HepG2 (cell line): ENCODE data around the gene FRAS1. TPM values are rescaled to one million over a fixed set of nuclear protein-coding genes. Genes with fewer than 3 reads are reported as not detected.

Experiments
- AFF4 ChIP-seq: sonication (generic); formaldehyde crosslinking; IDR thresholded peaks from 2 replicates; pipeline ENCODE4 v1.4.0; 2020; ENCODE audit warnings: missing genetic modification reagents
- GPBP1L1 ChIP-seq: sonication (generic); formaldehyde crosslinking; IDR thresholded peaks from 2 replicates; pipeline ENCODE4 v1.5.0; 2020; ENCODE audit warnings: mild to moderate bottlenecking, missing genetic modification reagents
- HMGXB3 ChIP-seq: sonication (generic); formaldehyde crosslinking; IDR thresholded peaks from 2 replicates; pipeline ENCODE4 v1.4.0; 2020; ENCODE audit warnings: missing genetic modification reagents, borderline replicate concordance
- HOXA5 ChIP-seq: sonication (generic); formaldehyde crosslinking; IDR thresholded peaks from 2 replicates; pipeline ENCODE4 v1.4.0; 2020; ENCODE audit warnings: missing genetic modification reagents
- NCOA2 ChIP-seq: sonication (generic); formaldehyde crosslinking; IDR thresholded peaks from 2 replicates; pipeline ENCODE4 v1.8.0; 2022; ENCODE audit warnings: inconsistent platforms
- NFE2L2 ChIP-seq: fragments of 150-350 bp; IDR thresholded peaks from 2 replicates; pipeline ENCODE4 v1.6.1; 2014; ENCODE audit warnings: low read length
- NFKBIZ ChIP-seq: IDR thresholded peaks from 2 replicates; pipeline ENCODE4 v1.6.1; 2018; ENCODE audit warnings: missing genetic modification reagents, missing compliant biosample characterization
- POLR2G ChIP-seq: fragments of 200-400 bp; formaldehyde crosslinking; IDR thresholded peaks from 2 replicates; pipeline ENCODE4 v1.6.1; 2018; ENCODE audit warnings: mild to moderate bottlenecking, low read depth, low read length, moderate library complexity
- THYN1 ChIP-seq: sonication (generic); formaldehyde crosslinking; IDR thresholded peaks from 2 replicates; pipeline ENCODE4 v1.8.1; 2023; ENCODE audit warnings: low read depth, mild to moderate bottlenecking, moderate library complexity, missing genetic modification reagents, borderline replicate concordance
- ZBTB3 ChIP-seq: sonication (generic); formaldehyde crosslinking; IDR thresholded peaks from 2 replicates; pipeline ENCODE4 v1.4.0; 2020; ENCODE audit warnings: low read depth, mild to moderate bottlenecking, moderate library complexity, missing genetic modification reagents, borderline replicate concordance
- ZBTB8A ChIP-seq: sonication (generic); formaldehyde crosslinking; IDR thresholded peaks from 2 replicates; pipeline ENCODE4 v1.4.0; 2020; ENCODE audit warnings: mild to moderate bottlenecking, low read depth, missing genetic modification reagents, borderline replicate concordance
- ZFP82 ChIP-seq: sonication (generic); formaldehyde crosslinking; IDR thresholded peaks from 2 replicates; pipeline ENCODE4 v1.5.1; 2020; ENCODE audit warnings: mild to moderate bottlenecking, missing genetic modification reagents, borderline replicate concordance
- ZNF180 ChIP-seq: sonication (generic); formaldehyde crosslinking; IDR thresholded peaks from 2 replicates; pipeline ENCODE4 v1.4.0; 2020; ENCODE audit warnings: low read depth, missing genetic modification reagents, borderline replicate concordance
- ZNF232 ChIP-seq: sonication (generic); formaldehyde crosslinking; IDR thresholded peaks from 2 replicates; pipeline ENCODE4 v1.4.0; 2020; ENCODE audit warnings: missing genetic modification reagents, borderline replicate concordance
- ZNF34 ChIP-seq: sonication (generic); formaldehyde crosslinking; IDR thresholded peaks from 2 replicates; pipeline ENCODE4 v1.4.0; 2020; ENCODE audit warnings: mild to moderate bottlenecking, missing genetic modification reagents, borderline replicate concordance
- ZNF703 ChIP-seq: sonication (generic); formaldehyde crosslinking; IDR thresholded peaks from 2 replicates; pipeline ENCODE4 v1.5.1; 2020; ENCODE audit warnings: missing genetic modification reagents, mild to moderate bottlenecking, moderate library complexity, borderline replicate concordance
- ZSCAN29 ChIP-seq: sonication (generic); formaldehyde crosslinking; conservative IDR thresholded peaks from 2 replicates; pipeline ENCODE4 v1.4.0; 2020; ENCODE audit warnings: mild to moderate bottlenecking, missing genetic modification reagents
- polyA plus RNA-seq, 8 experiments: library from polyadenylated mRNA; depleted of rRNA in 3 of 8; stranded (reverse) in 7 of 8; unstranded in 1 of 8; fragments of >200 nt; fragmentation: Illumina TruSeq in 4 of 8; extraction: Trizol in 4 of 8; gene quantifications; 2 replicates each; pipeline versions ENCODE4 v1.2.1 to v1.2.3, GENCODE V29; 2011 to 2016; ENCODE audit warnings: low read depth in 4 of 8, missing spikeins in 1 of 8, mixed read lengths in 1 of 8; ENCODE audit not compliant: insufficient read depth in 1 of 8
- total RNA-seq, 5 experiments: library from RNA; depleted of rRNA; stranded (reverse); fragments of >200 nt; fragmentation: Illumina TruSeq; extraction: Trizol; gene quantifications; 2 replicates each; pipeline ENCODE4 v1.2.3, GENCODE V29; 2016; ENCODE audit warnings: low read depth in 1 of 5
- TF ChIP-seq, protein P1 (sequence below): sonication (generic); formaldehyde crosslinking; IDR thresholded peaks from 2 replicates; pipeline ENCODE4 v1.5.0; 2020; ENCODE audit warnings: mild to moderate bottlenecking, missing genetic modification reagents

FRAS1 gene
- total and polyA plus RNA-seq, 2 of the 13 experiments (the other 11 are each of a cell fraction or from before 2014, with no cell fraction given): 22.5 to 31.6 TPM

GRCh38 chr4:78513411-78513975 is 456.4 kb downstream of the FRAS1 start (continued):
- TF ChIP-seq AFF4 (CRISPR knock-in tag) (no peak), HOXA5 (CRISPR knock-in tag) (no peak), ZSCAN29 (CRISPR knock-in tag) (no peak), POLR2G (no peak), GPBP1L1 (CRISPR knock-in tag) (no peak), HMGXB3 (CRISPR knock-in tag) (no peak), ZNF703 (CRISPR knock-in tag) (no peak), ZFP82 (CRISPR knock-in tag) (no peak), ZNF232 (CRISPR knock-in tag) (no peak), ZNF180 (CRISPR knock-in tag) (no peak), NCOA2 (CRISPR knock-in tag) (no peak), ZNF34 (CRISPR knock-in tag) (no peak), NFKBIZ (CRISPR knock-in tag) (no peak), NFE2L2 (no peak), ZBTB3 (CRISPR knock-in tag) (no peak), THYN1 (CRISPR knock-in tag) (no peak), ZBTB8A (CRISPR knock-in tag) (no peak)
- TF ChIP-seq, protein P1, sequence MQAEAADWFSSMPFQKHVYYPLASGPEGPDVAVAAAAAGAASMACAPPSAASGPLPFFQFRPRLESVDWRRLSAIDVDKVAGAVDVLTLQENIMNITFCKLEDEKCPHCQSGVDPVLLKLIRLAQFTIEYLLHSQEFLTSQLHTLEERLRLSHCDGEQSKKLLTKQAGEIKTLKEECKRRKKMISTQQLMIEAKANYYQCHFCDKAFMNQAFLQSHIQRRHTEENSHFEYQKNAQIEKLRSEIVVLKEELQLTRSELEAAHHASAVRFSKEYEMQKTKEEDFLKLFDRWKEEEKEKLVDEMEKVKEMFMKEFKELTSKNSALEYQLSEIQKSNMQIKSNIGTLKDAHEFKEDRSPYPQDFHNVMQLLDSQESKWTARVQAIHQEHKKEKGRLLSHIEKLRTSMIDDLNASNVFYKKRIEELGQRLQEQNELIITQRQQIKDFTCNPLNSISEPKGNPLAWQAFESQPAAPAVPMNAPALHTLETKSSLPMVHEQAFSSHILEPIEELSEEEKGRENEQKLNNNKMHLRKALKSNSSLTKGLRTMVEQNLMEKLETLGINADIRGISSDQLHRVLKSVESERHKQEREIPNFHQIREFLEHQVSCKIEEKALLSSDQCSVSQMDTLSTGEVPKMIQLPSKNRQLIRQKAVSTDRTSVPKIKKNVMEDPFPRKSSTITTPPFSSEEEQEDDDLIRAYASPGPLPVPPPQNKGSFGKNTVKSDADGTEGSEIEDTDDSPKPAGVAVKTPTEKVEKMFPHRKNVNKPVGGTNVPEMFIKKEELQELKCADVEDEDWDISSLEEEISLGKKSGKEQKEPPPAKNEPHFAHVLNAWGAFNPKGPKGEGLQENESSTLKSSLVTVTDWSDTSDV (CRISPR knock-in tag): no peak
